Panc1 (cell line): ENCODE data around the gene OR10J4. TPM values are rescaled to one million over a fixed set of nuclear protein-coding genes. Genes with fewer than 3 reads are reported as not detected.

ENCODE experiments used
- ATAC-seq: fragments of 200-7000 bp; cut with Tn5 transposase; 2 replicates; pipeline ENCODE4 v1.9.1; 2020; ENCODE audit warnings: mild to moderate bottlenecking, moderate library complexity
- BruUV-seq: library from RNA; stranded (reverse); fragments of 400-500 nt; replicated peaks from 2 replicates; lab custom pipeline; 2021; lab: Mats Ljungman, UMichigan
- CTCF ChIA-PET: fragments of 300-600 bp; sonication (Branson Sonifier 250); formaldehyde crosslinking; loops from one replicate; lab custom pipeline; 2022; ENCODE audit warnings: antibody characterized with exemption; lab: Charles Lee
- POLR2A ChIA-PET: fragments of 300-600 bp; sonication (Branson Sonifier 250); formaldehyde crosslinking; loops from one replicate; lab custom pipeline; 2022; ENCODE audit warnings: antibody characterized with exemption; lab: Charles Lee
- DNase-seq: peaks from one replicate; pipeline ENCODE4 v3.0.0-alpha.2; 2010; ENCODE audit warnings: low read depth, low spot score
- H3K27ac ChIP-seq: 2 replicates; pipeline ENCODE4 v1.5.1; 2011; ENCODE audit warnings: mild to moderate bottlenecking, low read length, inconsistent platforms
- H3K27me3 ChIP-seq: fragments of 200-500 bp; sonication (Bioruptor generic); 2 replicates; pipeline ENCODE4 v1.6.0; 2014; ENCODE audit warnings: low read length, inconsistent platforms; ENCODE audit not compliant: control insufficient read depth, insufficient read depth
- H3K36me3 ChIP-seq: fragments of 200-500 bp; sonication (Bioruptor generic); 2 replicates; pipeline ENCODE4 v1.5.1; 2014; ENCODE audit warnings: inconsistent platforms, mild to moderate bottlenecking, low read length, moderate library complexity; ENCODE audit not compliant: control insufficient read depth, insufficient read depth
- H3K4me1 ChIP-seq: 2 replicates; pipeline ENCODE4 v1.5.1; 2011; ENCODE audit warnings: inconsistent platforms, mild to moderate bottlenecking, low read length, moderate library complexity; ENCODE audit not compliant: control insufficient read depth, insufficient read depth
- H3K4me3 ChIP-seq, 2 experiments: 2 replicates each; pipeline ENCODE4 v1.5.1; 2011 to 2012; ENCODE audit warnings: low read depth in 2 of 2, low read length in 2 of 2, mild to moderate bottlenecking in 2 of 2, inconsistent platforms in 1 of 2, moderate library complexity in 1 of 2
- H3K9me3 ChIP-seq: fragments of 200-500 bp; sonication (Bioruptor generic); 2 replicates; pipeline ENCODE4 v1.5.1; 2014; ENCODE audit warnings: low read depth, mild to moderate bottlenecking, inconsistent platforms, low read length, moderate library complexity; ENCODE audit not compliant: control insufficient read depth, insufficient read depth
- CTCF ChIP-seq: fragments of 450-650 bp; IDR thresholded peaks from 2 replicates; pipeline ENCODE4 v1.5.1; 2017; ENCODE audit warnings: mild to moderate bottlenecking
- POLR2AphosphoS5 ChIP-seq: IDR thresholded peaks from 2 replicates; pipeline ENCODE4 v1.6.1; 2012; ENCODE audit warnings: mild to moderate bottlenecking, low read depth, low read length, moderate library complexity
- REST ChIP-seq, 2 experiments: IDR thresholded peaks; 2 replicates each; pipeline ENCODE4 v1.6.1; 2011 to 2012; ENCODE audit warnings: low read depth in 2 of 2, control low read depth in 1 of 2, low read length in 1 of 2, mild to moderate bottlenecking in 1 of 2, moderate library complexity in 1 of 2; ENCODE audit not compliant: insufficient read depth in 1 of 2
- SIN3A ChIP-seq: IDR thresholded peaks from 2 replicates; pipeline ENCODE4 v1.6.1; 2012; ENCODE audit warnings: low read depth, mild to moderate bottlenecking, low read length, moderate library complexity, borderline replicate concordance; ENCODE audit not compliant: insufficient read depth
- TCF7L2 ChIP-seq: IDR thresholded peaks from 2 replicates; pipeline ENCODE4 v1.6.1; 2011; ENCODE audit warnings: mild to moderate bottlenecking, low read depth, low read length, inconsistent platforms
- in situ Hi-C: cut with HindIII; loops from 2 replicates; pipeline ENCODE4 v1.10.0; 2016; ENCODE audit warnings: low sequenced_read_pairs, low pct_unique_long_range_greater_than_20kb
- intact Hi-C: fragments of 100-400 bp; cut with micrococcal nuclease; formaldehyde crosslinking; loops from one replicate; pipeline ENCODE4 v1.10.0; 2022; ENCODE audit not compliant: unreplicated experiment
- total RNA-seq: library from RNA; stranded (reverse); gene quantifications from one replicate; pipeline ENCODE4 v1.2.1, GENCODE V29; 2021; ENCODE audit not compliant: unreplicated experiment

The OR10J4 gene
- total RNA-seq, 1 experiment from 2014 or later: not detected

- CTCF ChIA-PET: no interaction called here
- DNase-seq (no peak), ATAC-seq (no peak)
- Histone ChIP-seq H3K36me3 (no peaks in the 10 kb centered on the region), H3K27me3 (no peaks in the 10 kb centered on the region), H3K27ac (no peak overlapping the region), H3K9me3 (no peaks in the 10 kb centered on the region), H3K4me1 (no peaks in the 10 kb centered on the region), H3K4me3 (no peak overlapping the region)
- in situ Hi-C loops (no loop called here), intact Hi-C loops (no loop called here)
- no peak for TF ChIP-seq TCF7L2
- TF ChIP-seq CTCF: no peak
- no peak for TF ChIP-seq SIN3A
- TF ChIP-seq POLR2AphosphoS5: no peak
- no peak for TF ChIP-seq REST (IDR thresholded peaks at IDR 0.05; ENCODE audit: insufficient read depth in 1 of 2, low read depth in 2 of 2, low read length in 1 of 2)
- POLR2A ChIA-PET: no interaction called here
- no TSS peak for BruUV-seq
Measured at GRCh38 chr1:159408862-159409400, 23.1 kb upstream of the OR10J4 start.

- no peaks in the 10 kb centered on the region for H3K36me3 ChIP-seq
- no peaks in the 10 kb centered on the region for H3K4me1 ChIP-seq
- no peaks in the 10 kb centered on the region for H3K27me3 ChIP-seq
- ATAC-seq (no peak), DNase-seq (no peak)
- no TSS peak for BruUV-seq
- no peaks in the 10 kb centered on the region for H3K9me3 ChIP-seq
- ChIA-PET CTCF (no interaction called here), POLR2A (no interaction called here)
- no peak overlapping the region for H3K4me3 ChIP-seq
- intact Hi-C loops (no loop called here), in situ Hi-C loops (no loop called here)
- H3K27ac ChIP-seq: no peak overlapping the region
- TF ChIP-seq REST (IDR thresholded peaks at IDR 0.05; ENCODE audit: insufficient read depth in 1 of 2, low read depth in 2 of 2, low read length in 1 of 2): no peak
- no peak for TF ChIP-seq POLR2AphosphoS5
- no peak for TF ChIP-seq SIN3A
- no peak for TF ChIP-seq TCF7L2
- no peak for TF ChIP-seq CTCF
Measured at GRCh38 chr1:159421821-159422220, 10.2 kb upstream of the OR10J4 start.
